ENCODE data around the gene MCAM. TPM values are rescaled to one million over a fixed set of nuclear protein-coding genes. Genes with fewer than 3 reads are reported as not detected.
A peak's percentile ranks its signal among the peaks of the same experiment; 100 is the strongest.

MCAM gene
- total RNA-seq, 2 donors from 2014 or later: 4.7 to 5.2 TPM

- H3K36me3 Mint-ChIP-seq (ENCODE audit: insufficient read depth in 2 of 2): peaks cover 2 to 4% of the 10 kb centered on the region in 2 donors
- no peak overlapping the region for H3K27ac Mint-ChIP-seq
- H3K4me3 Mint-ChIP-seq: peak overlapping the region in 1 of 2 donors; percentile 36
- H3K27me3 Mint-ChIP-seq (ENCODE audit: low read depth): peaks cover 34% of the 10 kb centered on the region
- ATAC-seq (replicated peaks in 1 of 2) (no peak), DNase-seq (no peak)
- H3K9me3 Mint-ChIP-seq: no peaks in the 10 kb centered on the region
- peaks cover 38% of the 10 kb centered on the region for H3K4me1 Mint-ChIP-seq (ENCODE audit: low read depth)
Observed at GRCh38 chr11:119341222-119342022, 24.5 kb upstream of the MCAM start.

GRCh38 chr11:119340335-119341221 lies 23.6 kb upstream of the MCAM start, which contains the start of gene C1QTNF5:
Gene C1QTNF5 (minus strand): TSS chr11:119340883. CDS start chr11:119340397, 486 bp downstream.
- Mint-ChIP-seq H3K4me3 (peak within 1 kb of the TSS; percentile 27 to 36), H3K27me3 (ENCODE audit: low read depth) (peaks cover 34% of the 10 kb centered on the region), H3K9me3 (no peaks in the 10 kb centered on the region), H3K27ac (no peak within 1 kb of the TSS), H3K36me3 (ENCODE audit: insufficient read depth in 2 of 2) (peaks cover 2 to 4% of the 10 kb centered on the region in 2 donors), H3K4me1 (ENCODE audit: low read depth) (peaks cover 46% of the 10 kb centered on the region)
- ATAC-seq (replicated peaks in 1 of 2): peak in 1 of 2 donors; percentile 16
- DNase-seq: no peak

GRCh38 chr11:119339589-119340334 lies 22.8 kb upstream of the MCAM start:
- H3K9me3 Mint-ChIP-seq: no peaks in the 10 kb centered on the region
- H3K36me3 Mint-ChIP-seq (ENCODE audit: insufficient read depth in 2 of 2): peaks cover 2 to 7% of the 10 kb centered on the region in 2 donors
- H3K4me3 Mint-ChIP-seq: peak overlapping the region; percentile 71 to 75
- DNase-seq: peak; percentile 63 to 67
- peak; percentile 52 to 53 for ATAC-seq (replicated peaks in 1 of 2)
- no peak overlapping the region for H3K27ac Mint-ChIP-seq
- peaks cover 54% of the 10 kb centered on the region for H3K4me1 Mint-ChIP-seq (ENCODE audit: low read depth)
- peaks cover 34% of the 10 kb centered on the region for H3K27me3 Mint-ChIP-seq (ENCODE audit: low read depth)

GRCh38 chr11:119338965-119339588 lies 22.1 kb upstream of the MCAM start:
- no peak for ATAC-seq (replicated peaks in 1 of 2)
- no peak for DNase-seq
- Mint-ChIP-seq H3K36me3 (ENCODE audit: insufficient read depth in 2 of 2) (peaks cover 2 to 8% of the 10 kb centered on the region in 2 donors), H3K27ac (no peak overlapping the region), H3K27me3 (ENCODE audit: low read depth) (peaks cover 34% of the 10 kb centered on the region), H3K4me3 (peak overlapping the region; percentile 71 to 75), H3K4me1 (ENCODE audit: low read depth) (peaks cover 55% of the 10 kb centered on the region), H3K9me3 (no peaks in the 10 kb centered on the region)

- DNase-seq: peak; percentile 73 to 78
- Mint-ChIP-seq H3K36me3 (ENCODE audit: insufficient read depth in 2 of 2) (peaks cover 2 to 8% of the 10 kb centered on the region in 2 donors), H3K9me3 (no peaks in the 10 kb centered on the region), H3K4me1 (ENCODE audit: low read depth) (peaks cover 61% of the 10 kb centered on the region), H3K27ac (no peak overlapping the region), H3K4me3 (peak overlapping the region; percentile 50 to 53), H3K27me3 (ENCODE audit: low read depth) (peaks cover 31% of the 10 kb centered on the region)
- ATAC-seq (replicated peaks in 1 of 2): peak; percentile 29 to 42
Observed at GRCh38 chr11:119338318-119338890, 21.5 kb upstream of the MCAM start.

GRCh38 chr11:119337581-119338317 lies 20.8 kb upstream of the MCAM start:
- Mint-ChIP-seq H3K9me3 (no peaks in the 10 kb centered on the region), H3K4me3 (no peak overlapping the region), H3K4me1 (ENCODE audit: low read depth) (peaks cover 68% of the 10 kb centered on the region), H3K27me3 (ENCODE audit: low read depth) (peaks cover 25% of the 10 kb centered on the region), H3K27ac (no peak overlapping the region), H3K36me3 (ENCODE audit: insufficient read depth in 2 of 2) (peaks cover 2 to 8% of the 10 kb centered on the region in 2 donors)
- DNase-seq (no peak), ATAC-seq (replicated peaks in 1 of 2) (no peak)

GRCh38 chr11:119336744-119337469 lies 20.0 kb upstream of the MCAM start:
- ATAC-seq (replicated peaks in 1 of 2): no peak
- H3K36me3 Mint-ChIP-seq (ENCODE audit: insufficient read depth in 2 of 2): peaks cover 2 to 8% of the 10 kb centered on the region in 2 donors
- no peak for DNase-seq
- peaks cover 71% of the 10 kb centered on the region for H3K4me1 Mint-ChIP-seq (ENCODE audit: low read depth)
- peak overlapping the region; percentile 58 to 66 for H3K4me3 Mint-ChIP-seq
- no peak overlapping the region for H3K27ac Mint-ChIP-seq
- peaks cover 19% of the 10 kb centered on the region for H3K27me3 Mint-ChIP-seq (ENCODE audit: low read depth)
- no peaks in the 10 kb centered on the region for H3K9me3 Mint-ChIP-seq

GRCh38 chr11:119335655-119336543 lies 19.0 kb upstream of the MCAM start:
- peaks cover 2 to 8% of the 10 kb centered on the region in 2 donors for H3K36me3 Mint-ChIP-seq (ENCODE audit: insufficient read depth in 2 of 2)
- H3K4me3 Mint-ChIP-seq: peak overlapping the region; percentile 96 to 99
- peaks cover 65% of the 10 kb centered on the region for H3K4me1 Mint-ChIP-seq (ENCODE audit: low read depth)
- no peak for ATAC-seq (replicated peaks in 1 of 2)
- peak overlapping the region; percentile 99 for H3K27ac Mint-ChIP-seq
- DNase-seq: no peak
- no peaks in the 10 kb centered on the region for H3K9me3 Mint-ChIP-seq
- peaks cover 15% of the 10 kb centered on the region for H3K27me3 Mint-ChIP-seq (ENCODE audit: low read depth)

- no peak for ATAC-seq (replicated peaks in 1 of 2)
- Mint-ChIP-seq H3K27ac (peak overlapping the region; percentile 99), H3K36me3 (ENCODE audit: insufficient read depth in 2 of 2) (peaks cover 2 to 8% of the 10 kb centered on the region in 2 donors), H3K4me1 (ENCODE audit: low read depth) (peaks cover 64% of the 10 kb centered on the region), H3K27me3 (ENCODE audit: low read depth) (peaks cover 17% of the 10 kb centered on the region), H3K9me3 (no peaks in the 10 kb centered on the region), H3K4me3 (peak overlapping the region; percentile 96 to 99)
- no peak for DNase-seq
Observed at GRCh38 chr11:119335091-119335654, 18.2 kb upstream of the MCAM start.

Measured in activated T-cell treated with anti-CD3 and anti-CD28 coated beads, Interleukin-2, amount 50 U/mL, for 72 hours (primary cell).